ENCODE results near the gene HIP1.

GRCh38 chr7:75572396-75572795 lies 166.3 kb downstream of the HIP1 start:
- TF ChIP-seq CTCF (IDR thresholded peaks at IDR 0.05; ENCODE audit: low read depth, low read length, poor library complexity, severe bottlenecking): no peak
- no peak for TF ChIP-seq EZH2phosphoT487 (IDR thresholded peaks at IDR 0.05; ENCODE audit: borderline replicate concordance, low read length)
